HG02852 (cell line): ENCODE results near the gene DPP10.

Source experiments
- ATAC-seq: cut with Tn5 transposase; IDR thresholded peaks from one replicate; pipeline ENCODE4 v1.9.1; 2021; ENCODE audit warnings: mild to moderate bottlenecking, moderate library complexity; ENCODE audit not compliant: unreplicated experiment

The DPP10 gene

DNA sequence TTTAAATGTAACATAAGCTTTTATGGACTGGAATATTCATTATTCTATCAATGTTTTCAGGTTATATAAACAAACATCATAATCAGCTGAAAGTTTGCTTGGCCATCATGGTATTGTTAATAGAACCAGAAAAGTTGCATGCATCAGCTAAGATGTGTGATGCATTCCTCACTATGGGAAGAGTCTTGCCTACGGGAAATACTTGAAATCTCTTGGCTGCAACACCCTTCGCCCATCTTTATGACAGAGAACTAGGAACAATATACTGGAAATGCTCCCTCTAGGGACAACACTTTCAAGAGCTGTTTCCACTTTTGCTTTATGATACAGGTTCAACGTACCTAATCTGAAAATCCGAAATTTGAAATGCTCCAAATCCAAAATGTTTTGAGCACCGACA, 1390.8 kb downstream of the DPP10 start:
- no peak for ATAC-seq

DNA sequence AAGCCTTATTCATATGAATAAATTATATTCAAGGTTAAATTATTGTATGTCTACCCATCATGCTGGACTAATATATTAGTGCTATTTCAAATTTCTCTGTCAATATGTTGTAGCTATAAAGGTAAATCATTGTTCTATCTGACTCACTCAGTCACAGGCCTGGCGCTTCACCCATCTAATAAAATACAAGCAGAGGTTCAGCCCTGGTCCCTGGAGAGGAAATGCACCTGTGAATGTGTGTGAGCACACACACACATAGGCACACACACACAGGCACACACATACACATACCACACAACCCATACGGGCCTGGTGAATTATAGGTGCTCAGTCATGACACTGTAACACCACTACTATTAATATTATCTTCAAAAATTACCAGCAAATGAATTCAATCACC, 1396.1 kb downstream of the DPP10 start:
- no peak for ATAC-seq

DNA sequence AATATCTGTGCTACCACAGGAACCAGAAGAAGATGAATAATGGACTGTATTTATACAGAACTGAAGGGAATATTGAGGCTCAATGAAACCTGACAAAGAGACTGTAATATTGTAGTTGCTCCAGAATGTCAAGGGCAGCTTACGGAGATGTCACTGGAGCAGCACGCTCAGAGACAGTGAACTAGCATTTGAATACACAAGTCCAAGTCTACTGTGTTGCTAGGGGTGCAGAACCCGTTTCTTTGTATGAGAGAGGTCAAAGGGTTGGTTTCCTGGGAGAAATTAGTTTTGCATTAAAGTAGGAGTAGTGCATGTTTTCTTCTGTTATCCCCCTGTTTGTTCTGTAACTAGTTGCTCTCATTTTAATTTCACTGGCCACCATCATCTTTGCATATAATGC, 1399.9 kb downstream of the DPP10 start:
- ATAC-seq = no peak

DNA sequence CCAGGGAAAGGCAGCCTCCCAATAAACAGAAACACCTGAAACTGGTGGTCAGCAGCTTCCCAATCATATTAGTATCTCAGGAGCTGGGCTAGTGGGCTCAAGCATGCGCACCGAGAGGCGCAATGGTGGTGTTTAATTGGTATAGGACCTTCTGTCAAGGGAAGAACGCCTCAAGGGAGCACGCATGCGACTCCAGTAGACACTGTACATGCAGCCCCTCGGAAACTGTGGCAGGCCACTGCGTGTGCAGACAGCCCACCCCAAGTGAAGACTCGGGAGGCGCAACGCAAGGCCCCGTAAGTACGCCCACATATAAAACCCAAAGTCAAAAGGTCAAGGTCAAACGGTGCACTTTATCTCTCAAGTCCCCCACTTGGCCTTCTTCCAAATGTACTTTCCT, 1405.8 kb downstream of the DPP10 start:
- ATAC-seq = no peak

DNA sequence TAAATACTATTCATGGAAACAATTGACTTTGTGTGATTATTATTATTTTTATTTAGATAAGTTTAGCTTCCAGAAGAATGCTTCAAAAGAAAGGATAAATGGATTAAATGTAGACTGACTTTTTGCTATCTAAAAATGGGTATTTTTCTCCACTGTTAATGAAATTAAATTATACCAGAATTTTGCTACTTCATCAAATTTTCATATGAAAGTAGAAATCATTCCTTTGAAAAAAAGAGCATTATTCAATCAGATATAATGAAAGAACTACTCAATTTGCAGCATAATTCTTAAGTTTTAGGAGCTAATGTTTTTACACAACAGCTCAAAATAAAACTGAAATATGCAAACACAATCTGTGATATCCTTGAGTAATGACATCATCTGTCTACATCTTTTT, 1424.6 kb downstream of the DPP10 start:
- ATAC-seq = no peak

DNA sequence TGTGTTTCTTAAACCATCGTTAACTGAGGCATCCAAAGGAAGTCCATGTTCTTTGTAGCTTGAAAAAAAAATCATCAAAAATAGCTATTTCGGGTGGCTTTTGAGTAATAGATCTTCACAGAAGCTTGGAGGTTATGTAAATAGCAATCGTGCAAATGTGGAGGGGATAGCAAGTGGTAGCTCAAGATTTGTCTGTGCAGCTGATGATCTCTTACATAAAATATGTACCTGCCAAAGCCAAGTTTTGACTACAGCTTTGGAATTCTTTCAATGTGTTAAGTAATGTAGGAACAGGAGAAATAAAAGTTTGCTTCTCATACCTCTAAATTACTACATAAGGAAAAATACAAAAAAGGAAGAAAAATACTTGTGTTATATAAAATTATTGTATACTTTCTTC, 1432.0 kb downstream of the DPP10 start:
- no peak for ATAC-seq

DNA sequence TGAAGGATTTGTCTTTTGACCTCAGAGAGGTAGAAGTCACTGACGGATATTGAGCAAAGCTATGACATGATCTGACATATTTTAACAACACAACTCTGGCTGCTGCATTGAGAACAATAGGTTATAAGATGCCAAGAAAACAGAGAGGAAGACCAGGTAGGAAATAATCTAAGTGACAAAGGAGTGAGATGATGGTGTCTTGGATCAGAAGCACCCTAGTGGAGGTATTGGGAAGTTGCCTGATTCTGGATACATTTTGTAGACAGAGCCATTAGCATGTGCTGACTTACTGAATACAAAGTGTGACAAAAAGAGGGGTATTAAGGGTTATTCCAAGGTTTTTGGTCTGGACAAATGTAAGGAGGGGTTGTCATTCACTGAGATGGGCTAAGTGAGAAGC, 1438.1 kb downstream of the DPP10 start:
- ATAC-seq = no peak

DNA sequence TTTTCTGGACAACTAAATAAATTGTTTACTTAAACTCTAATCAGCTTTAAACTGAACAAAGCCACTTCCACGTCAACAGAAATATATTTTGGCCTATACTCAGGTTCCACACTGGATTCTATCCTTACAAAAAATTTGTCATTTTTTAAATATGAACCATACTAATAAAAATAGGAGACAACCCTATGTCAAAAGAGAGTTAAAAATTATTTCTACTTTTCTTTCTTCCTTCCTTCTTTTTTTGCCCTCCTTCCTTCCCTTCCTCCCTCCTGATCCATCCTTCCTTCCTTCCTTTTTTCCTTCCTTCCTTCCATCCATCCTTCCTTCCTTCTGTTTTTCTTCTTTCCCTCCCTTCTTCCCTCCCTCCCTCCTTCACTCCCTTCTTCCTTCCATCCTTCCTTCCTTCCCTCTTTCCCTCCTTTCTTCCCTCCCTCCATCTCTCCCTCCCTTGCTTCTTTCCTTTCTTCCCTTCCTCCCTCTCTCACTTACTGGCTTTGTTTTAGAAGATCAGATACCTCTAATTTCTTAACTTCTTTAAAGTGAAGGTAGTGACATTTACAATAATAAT, 1444.9 kb downstream of the DPP10 start:
- ATAC-seq = no peak
